GM19238 (cell line): ENCODE measurements around the gene TLCD2.
"Not testable (repeated sequence)": the region's sequence is repeated elsewhere in the genome, so short reads cannot be mapped to it uniquely, and the experiment has no call there.

Experiments used
- DNase-seq: peaks from one replicate; pipeline ENCODE4 v3.0.0; 2011; ENCODE audit warnings: low spot score; ENCODE audit not compliant: insufficient read length

TLCD2 gene

GRCh38 chr17:1709971-1710806 is at the start of gene TLCD2:
TSS of gene TLCD2 (minus strand) at chr17:1710377. CDS start at chr17:1710242, 135 bp downstream.
- DNase-seq, result no peak

- DNase-seq, result no peak
These were observed 49.4 kb upstream of the TLCD2 start for GRCh38 chr17:1759529-1759928.

GRCh38 chr17:1758807-1759206 is 48.6 kb upstream of the TLCD2 start:
- no peak for DNase-seq

GRCh38 chr17:1755827-1756262 is 45.7 kb upstream of the TLCD2 start:
- no peak for DNase-seq

- no peak for DNase-seq
These were observed 45.2 kb upstream of the TLCD2 start for GRCh38 chr17:1755252-1755826.

- no peak for DNase-seq
These were observed 44.4 kb upstream of the TLCD2 start for GRCh38 chr17:1754430-1755112.

- no peak for DNase-seq
These were observed 43.7 kb upstream of the TLCD2 start for GRCh38 chr17:1753767-1754429.

GRCh38 chr17:1752425-1753262 is 42.5 kb upstream of the TLCD2 start:
- DNase-seq, result no peak

GRCh38 chr17:1750628-1751027 is 40.5 kb upstream of the TLCD2 start:
- no peak for DNase-seq

GRCh38 chr17:1746975-1747543 is 36.9 kb upstream of the TLCD2 start:
- no peak for DNase-seq

- DNase-seq, result no peak
These were observed 35.4 kb upstream of the TLCD2 start for GRCh38 chr17:1745513-1746020.

- DNase-seq, result no peak
These were observed 34.7 kb upstream of the TLCD2 start for GRCh38 chr17:1744551-1745512.

GRCh38 chr17:1743088-1743439 is 32.9 kb upstream of the TLCD2 start:
- no peak for DNase-seq

- DNase-seq, result no peak
These were observed 32.4 kb upstream of the TLCD2 start, which contains the start of gene SERPINF2 for GRCh38 chr17:1742371-1743087. TSS of gene SERPINF2 (plus strand) at chr17:1742871. CDS start at chr17:1744996, 2,125 bp downstream.

- DNase-seq, result not testable (repeated sequence)
These were observed 31.7 kb upstream of the TLCD2 start for GRCh38 chr17:1741899-1742298.

- DNase-seq, result no peak
These were observed 27.5 kb upstream of the TLCD2 start for GRCh38 chr17:1737531-1738291.
